GM23338 (cell line): Measurements from ENCODE around the gene SASH1. TPM values are rescaled to one million over a fixed set of nuclear protein-coding genes. Genes with fewer than 3 reads are reported as not detected.

Experiments used
- ATAC-seq: fragments of 200-7000 bp; cut with Tn5 transposase; 3 replicates; pipeline ENCODE4 v1.9.1; 2020
- DNase-seq: peaks from one replicate; pipeline ENCODE4 v3.0.0-alpha.2; 2015; ENCODE audit warnings: low spot score
- H2AFZ ChIP-seq: fragments of 200-600 bp; sonication (generic); 2 replicates; pipeline ENCODE4 v1.8.0; 2016; ENCODE audit warnings: antibody characterized with exemption, mild to moderate bottlenecking, moderate library complexity
- H3F3A ChIP-seq: fragments of 200-600 bp; sonication (generic); replicated peaks from 2 replicates; pipeline ENCODE4 v1.8.0; 2017; ENCODE audit warnings: antibody characterized with exemption, mixed run types, low read depth
- H3K27ac ChIP-seq: fragments of 200-600 bp; sonication (generic); 2 replicates; pipeline ENCODE4 v1.6.1; 2016; ENCODE audit warnings: low read depth
- H3K27me3 ChIP-seq: fragments of 200-600 bp; sonication (generic); 2 replicates; pipeline ENCODE4 v1.8.0; 2016; ENCODE audit warnings: mild to moderate bottlenecking, mixed run types, moderate library complexity; ENCODE audit not compliant: insufficient read depth
- H3K36me3 ChIP-seq: fragments of 200-600 bp; sonication (generic); 2 replicates; pipeline ENCODE4 v1.8.0; 2016; ENCODE audit warnings: mild to moderate bottlenecking; ENCODE audit not compliant: insufficient read depth
- H3K4me1 ChIP-seq: fragments of 200-600 bp; sonication (generic); 2 replicates; pipeline ENCODE4 v1.8.0; 2016; ENCODE audit warnings: mild to moderate bottlenecking, moderate library complexity; ENCODE audit not compliant: insufficient read depth
- H3K4me2 ChIP-seq: fragments of 200-600 bp; sonication (generic); 2 replicates; pipeline ENCODE4 v1.7.1; 2017; ENCODE audit warnings: mixed run types
- H3K4me3 ChIP-seq: fragments of 200-600 bp; sonication (generic); 2 replicates; pipeline ENCODE4 v1.6.1; 2016; ENCODE audit warnings: mixed run types
- H3K79me2 ChIP-seq: fragments of 200-600 bp; sonication (generic); replicated peaks from 2 replicates; pipeline ENCODE4 v1.8.0; 2017; ENCODE audit warnings: mild to moderate bottlenecking; ENCODE audit not compliant: insufficient read depth
- H3K9me2 ChIP-seq: fragments of 200-600 bp; sonication (generic); 2 replicates; pipeline ENCODE4 v1.8.0; 2017; ENCODE audit not compliant: insufficient read depth
- H4K20me1 ChIP-seq: fragments of 200-600 bp; sonication (generic); replicated peaks from 2 replicates; pipeline ENCODE4 v1.8.0; 2017; ENCODE audit warnings: mild to moderate bottlenecking; ENCODE audit not compliant: insufficient read depth
- H3K27ac Mint-ChIP-seq: 2 replicates; pipeline ENCODE4 v1.8.0; 2020; ENCODE audit warnings: inconsistent platforms, mild to moderate bottlenecking, moderate library complexity, mixed read lengths
- H3K27me3 Mint-ChIP-seq: 3 replicates; pipeline ENCODE4 v1.8.0; 2022; ENCODE audit warnings: low read depth, mild to moderate bottlenecking, moderate library complexity, mixed read lengths, inconsistent platforms; ENCODE audit not compliant: insufficient read depth, poor library complexity
- H3K36me3 Mint-ChIP-seq: 3 replicates; pipeline ENCODE4 v1.8.0; 2021; ENCODE audit warnings: low read depth, mild to moderate bottlenecking, inconsistent platforms, moderate library complexity, mixed read lengths
- H3K4me1 Mint-ChIP-seq: 3 replicates; pipeline ENCODE4 v1.8.0; 2020; ENCODE audit warnings: mild to moderate bottlenecking, inconsistent platforms, mixed read lengths
- H3K4me3 Mint-ChIP-seq: 3 replicates; pipeline ENCODE4 v1.8.0; 2021; ENCODE audit warnings: moderate library complexity, mild to moderate bottlenecking, inconsistent platforms, mixed read lengths
- H3K9me3 Mint-ChIP-seq: 3 replicates; pipeline ENCODE4 v1.8.0; 2020; ENCODE audit warnings: moderate library complexity, mild to moderate bottlenecking, inconsistent platforms, mixed read lengths
- CREB1 ChIP-seq: fragments of 250-450 bp; sonication (Bioruptor Pico); IDR thresholded peaks from 2 replicates; pipeline ENCODE4 v1.5.0; 2020; ENCODE audit warnings: low read depth, mild to moderate bottlenecking, moderate library complexity
- CTCF ChIP-seq, 2 experiments: fragments of 200-600 bp in 1 of 2; sonication (generic) in 1 of 2; conservative IDR thresholded peaks; 2 replicates each; pipeline versions ENCODE4 v1.5.1 to v1.6.1; 2016 to 2017; ENCODE audit warnings: antibody characterized with exemption in 2 of 2, low read depth in 2 of 2, mild to moderate bottlenecking in 2 of 2, moderate library complexity in 1 of 2
- ETS1 ChIP-seq: IDR thresholded peaks from 2 replicates; pipeline ENCODE4 v1.6.1; 2016; ENCODE audit warnings: antibody characterized with exemption
- EZH2phosphoT487 ChIP-seq: fragments of 200-600 bp; sonication (generic); IDR thresholded peaks from one replicate; pipeline ENCODE4 v1.8.1; 2018; ENCODE audit warnings: antibody characterized with exemption; ENCODE audit not compliant: unreplicated experiment
- JUNB ChIP-seq: IDR thresholded peaks from one replicate; pipeline ENCODE4 v1.6.1; 2016; ENCODE audit warnings: antibody characterized with exemption; ENCODE audit not compliant: unreplicated experiment
- NANOG ChIP-seq: IDR thresholded peaks from 2 replicates; pipeline ENCODE4 v1.6.1; 2016; ENCODE audit warnings: antibody characterized with exemption, borderline replicate concordance
- POLR2AphosphoS5 ChIP-seq: IDR thresholded peaks from 2 replicates; pipeline ENCODE4 v1.6.1; 2016; ENCODE audit warnings: antibody characterized with exemption, low read depth
- REST ChIP-seq: IDR thresholded peaks from one replicate; pipeline ENCODE4 v1.6.1; 2018; ENCODE audit warnings: antibody characterized with exemption; ENCODE audit not compliant: unreplicated experiment
- ZNF331 ChIP-seq: fragments of 250-450 bp; sonication (Bioruptor Pico); IDR thresholded peaks from 2 replicates; pipeline ENCODE4 v1.5.0; 2020; ENCODE audit warnings: low read depth, mild to moderate bottlenecking, moderate library complexity
- ZNF462 ChIP-seq: fragments of 250-450 bp; sonication (Bioruptor Pico); IDR thresholded peaks from 2 replicates; pipeline ENCODE4 v1.5.0; 2020; ENCODE audit warnings: mild to moderate bottlenecking, moderate library complexity
- polyA plus RNA-seq: library from polyadenylated mRNA; unstranded; fragments of >200 nt; fragmentation: Nextera tagmentation; extraction: Ambion mirVana; gene quantifications from 2 replicates; pipeline ENCODE4 v1.2.1, GENCODE V29; 2016
- total RNA-seq: library from RNA; depleted of rRNA; stranded (reverse); fragments of >200 nt; shearing (Covaris generic); gene quantifications from 2 replicates; pipeline ENCODE4 v1.2.3, GENCODE V29; 2014

SASH1 gene
- total and polyA plus RNA-seq, 2 experiments from 2014 or later = 8.2 to 30.2 TPM

DNA sequence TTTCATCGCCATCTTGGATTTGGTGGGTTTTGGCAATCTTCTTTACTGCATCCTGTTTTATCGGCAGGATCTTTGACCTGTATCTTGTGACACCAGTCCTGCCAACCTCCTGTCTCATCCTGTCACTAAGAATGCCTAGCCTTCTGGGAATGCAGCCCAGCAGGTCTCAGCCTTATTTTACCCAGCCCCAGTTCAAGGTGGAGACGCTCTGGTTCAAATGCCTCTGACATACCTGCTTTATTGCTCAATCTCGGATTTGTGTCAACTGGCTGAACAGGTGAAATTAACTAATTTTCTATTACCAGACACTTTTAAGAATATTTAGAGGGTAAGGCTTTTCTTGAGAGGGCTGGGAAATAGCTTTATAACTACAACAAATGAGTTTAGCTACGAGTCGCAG is 102.5 kb downstream of the SASH1 start (continued):
- TF ChIP-seq ZNF462 (CRISPR knock-in tag) (no peak), ETS1 (no peak), CTCF (conservative IDR thresholded peaks at IDR 0.05; ENCODE audit: low read depth in 2 of 2) (no peak), EZH2phosphoT487 (no peak), POLR2AphosphoS5 (no peak), ZNF331 (CRISPR knock-in tag) (no peak)

GRCh38 chr6:148445620-148446019 is 103.0 kb downstream of the SASH1 start:
- peaks cover 63% of the 10 kb centered on the region for H3K4me1 Mint-ChIP-seq
- no peaks in the 10 kb centered on the region for H3K9me3 Mint-ChIP-seq
- peaks cover 3% of the 10 kb centered on the region for H3K36me3 Mint-ChIP-seq
- 0 out of 2 replicates have a peak overlapping the region, but pooled peaks have one; percentile 18 for H3K27ac Mint-ChIP-seq
- no peak for DNase-seq
- Histone ChIP-seq H3K9me2 (no peaks in the 10 kb centered on the region), H3K79me2 (no peaks in the 10 kb centered on the region), H3K4me1 (peaks cover 45% of the 10 kb centered on the region), H3K27ac (no peak overlapping the region), H3K4me2 (no peak overlapping the region), H3K4me3 (no peak overlapping the region), H3K36me3 (no peaks in the 10 kb centered on the region), H3K27me3 (no peaks in the 10 kb centered on the region), H4K20me1 (no peaks in the 10 kb centered on the region), H3F3A (no peaks in the 10 kb centered on the region), H2AFZ (no peak overlapping the region)
- H3K4me3 Mint-ChIP-seq = no peak overlapping the region
- TF ChIP-seq ZNF331 (CRISPR knock-in tag) (no peak), NANOG (no peak), POLR2AphosphoS5 (no peak), EZH2phosphoT487 (no peak), JUNB (no peak), CTCF (conservative IDR thresholded peaks at IDR 0.05; ENCODE audit: low read depth in 2 of 2) (no peak), CREB1 (no peak), REST (no peak)
- no peak for ATAC-seq
- peaks cover 5% of the 10 kb centered on the region for H3K27me3 Mint-ChIP-seq
